Tibial nerve (tissue), 4 donors: Measurements from ENCODE around the gene FCHSD2. TPM values are rescaled to one million over a fixed set of nuclear protein-coding genes. Genes with fewer than 3 reads are reported as not detected.

Experiments used
- DNase-seq, 2 donors: peaks; one replicate each; pipeline ENCODE4 v3.0.0-alpha.2; 2019; ENCODE audit warnings: low spot score in 2 of 2
- H3K27ac ChIP-seq, 4 donors: fragments of 200-600 bp; sonication (generic) in 3 of 4; one replicate each; pipeline ENCODE4 v1.5.1; 2017 to 2019; ENCODE audit warnings: mild to moderate bottlenecking in 1 of 4
- H3K27me3 ChIP-seq, 2 donors: fragments of 200-600 bp; sonication (generic) in 1 of 2; one replicate each; pipeline versions ENCODE4 v1.5.1 to v1.6.0; 2017 to 2019
- H3K36me3 ChIP-seq, 3 donors: fragments of 200-600 bp; sonication (generic); one replicate each; pipeline ENCODE4 v1.5.1; 2018 to 2019
- H3K4me1 ChIP-seq, 4 donors: fragments of 200-600 bp; sonication (generic) in 3 of 4; one replicate each; pipeline ENCODE4 v1.5.1; 2017 to 2019
- H3K4me3 ChIP-seq, 4 donors: fragments of 200-600 bp; sonication (generic) in 3 of 4; one replicate each; pipeline ENCODE4 v1.5.1; 2017 to 2019; ENCODE audit warnings: mild to moderate bottlenecking in 1 of 4, moderate library complexity in 1 of 4
- H3K9me3 ChIP-seq, 4 donors: fragments of 200-600 bp; sonication (generic) in 3 of 4; one replicate each; pipeline ENCODE4 v1.5.1; 2017 to 2019
- CTCF ChIP-seq, 5 experiments: fragments of 200-600 bp in 3 of 5; fragments of 450-650 bp in 2 of 5; sonication (generic) in 3 of 5; IDR thresholded peaks; one replicate each; pipeline ENCODE4 v1.5.1; 2016 to 2019; ENCODE audit warnings: antibody characterized with exemption in 5 of 5, mild to moderate bottlenecking in 3 of 5, moderate library complexity in 2 of 5
- EP300 ChIP-seq, 2 donors: sonication (generic); formaldehyde crosslinking; IDR thresholded peaks; one replicate each; pipeline ENCODE4 v1.6.1; 2017; ENCODE audit warnings: antibody characterized with exemption in 2 of 2, mild to moderate bottlenecking in 1 of 2
- POLR2A ChIP-seq, 2 donors: fragments of 450-650 bp; IDR thresholded peaks; one replicate each; pipeline ENCODE4 v1.6.1; 2017; ENCODE audit warnings: antibody characterized with exemption in 2 of 2, mild to moderate bottlenecking in 2 of 2, moderate library complexity in 2 of 2
- WGBS, 2 donors: methylation state at CpG; one replicate each; pipeline ENCODE4 v1.1.5; 2018; 5-methylcytosine and 5-hydroxymethylcytosine counted together
- total RNA-seq, 4 donors: library from RNA; depleted of rRNA; stranded (reverse); fragments of >200 nt; gene quantifications; one replicate each; pipeline ENCODE4 v1.1.0, GENCODE V29; 2016

Gene FCHSD2
- total RNA-seq, 4 donors from 2014 or later = 19.5 to 29.1 (median 22.8) TPM

DNA sequence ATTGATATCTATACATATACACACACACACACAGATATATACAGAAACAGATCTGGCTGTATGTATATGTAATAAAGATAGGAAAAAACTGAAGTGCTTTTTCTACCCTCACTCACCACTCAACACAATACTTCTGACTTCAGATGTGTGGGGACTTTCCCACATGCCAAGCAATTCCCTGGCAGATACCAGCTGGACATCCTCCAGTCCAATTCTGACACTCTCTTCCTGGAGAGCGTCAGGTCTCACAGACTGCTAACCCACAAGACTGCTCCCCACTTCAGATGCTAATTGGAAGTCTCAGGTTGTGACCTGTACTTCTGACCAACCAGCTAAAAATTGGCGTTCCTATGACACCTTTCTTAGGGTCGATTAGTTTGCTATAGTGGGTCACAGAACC is 187.3 kb downstream of the FCHSD2 start:
- WGBS, 2 donors = 90 to 91% methylated on average over 3 of the region's 3 CpGs
- no peaks in the 10 kb centered on the region for H3K36me3 ChIP-seq
- no peak overlapping the region for H3K27ac ChIP-seq
- no peaks in the 10 kb centered on the region for H3K9me3 ChIP-seq
- no peaks in the 10 kb centered on the region for H3K27me3 ChIP-seq
- no peak for DNase-seq
- H3K4me3 ChIP-seq = no peak overlapping the region
- TF ChIP-seq POLR2A (IDR thresholded peaks at IDR 0.05) (no peak), CTCF (IDR thresholded peaks at IDR 0.05) (no peak), EP300 (IDR thresholded peaks at IDR 0.05) (no peak)
- H3K4me1 ChIP-seq = no peaks in the 10 kb centered on the region

- DNase-seq = no peak
- Histone ChIP-seq H3K4me3 (no peak overlapping the region), H3K4me1 (no peaks in the 10 kb centered on the region), H3K36me3 (no peaks in the 10 kb centered on the region), H3K27me3 (no peaks in the 10 kb centered on the region), H3K9me3 (no peaks in the 10 kb centered on the region), H3K27ac (no peak overlapping the region)
- WGBS, 2 donors = 94 to 95% methylated on average over 2 of the region's 2 CpGs
- TF ChIP-seq POLR2A (IDR thresholded peaks at IDR 0.05) (no peak), CTCF (IDR thresholded peaks at IDR 0.05) (no peak), EP300 (IDR thresholded peaks at IDR 0.05) (no peak)
Measured at GRCh38 chr11:72953637-72954036, 188.5 kb downstream of the FCHSD2 start.

GRCh38 chr11:72951888-72952287 is 190.2 kb downstream of the FCHSD2 start:
- Histone ChIP-seq H3K36me3 (no peaks in the 10 kb centered on the region), H3K9me3 (no peaks in the 10 kb centered on the region), H3K4me1 (no peaks in the 10 kb centered on the region), H3K4me3 (no peak overlapping the region), H3K27ac (no peak overlapping the region), H3K27me3 (no peaks in the 10 kb centered on the region)
- no peak for DNase-seq
- TF ChIP-seq CTCF (IDR thresholded peaks at IDR 0.05) (no peak), EP300 (IDR thresholded peaks at IDR 0.05) (no peak), POLR2A (IDR thresholded peaks at IDR 0.05) (no peak)

DNA sequence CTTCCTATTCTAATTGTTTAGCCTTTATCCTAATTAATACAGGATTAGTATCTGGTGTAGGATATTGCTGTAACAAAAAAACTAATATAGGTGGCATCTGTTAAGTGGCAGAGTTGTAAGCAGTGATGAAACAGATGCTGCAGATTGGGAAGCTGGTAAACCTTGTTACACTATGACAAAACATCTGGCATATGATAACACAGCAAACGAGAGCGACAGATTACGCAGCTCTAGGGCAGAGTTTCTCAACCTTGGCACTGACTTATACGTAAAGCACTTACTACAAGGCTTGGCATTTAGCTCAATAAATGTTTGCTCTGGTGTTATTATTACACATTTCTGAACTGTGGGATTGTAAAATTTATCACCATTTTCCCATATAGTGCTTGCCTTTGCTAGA is 190.9 kb downstream of the FCHSD2 start:
- H3K4me3 ChIP-seq = no peak overlapping the region
- H3K9me3 ChIP-seq = no peaks in the 10 kb centered on the region
- H3K27ac ChIP-seq = no peak overlapping the region
- H3K27me3 ChIP-seq = no peaks in the 10 kb centered on the region
- H3K4me1 ChIP-seq = no peaks in the 10 kb centered on the region
- TF ChIP-seq CTCF (IDR thresholded peaks at IDR 0.05) = no peak
- TF ChIP-seq POLR2A (IDR thresholded peaks at IDR 0.05) = no peak
- no peak for TF ChIP-seq EP300 (IDR thresholded peaks at IDR 0.05)
- 84% methylated on average over 4 of the region's 4 CpGs for WGBS, 2 donors
- no peak for DNase-seq
- H3K36me3 ChIP-seq = no peaks in the 10 kb centered on the region

DNA sequence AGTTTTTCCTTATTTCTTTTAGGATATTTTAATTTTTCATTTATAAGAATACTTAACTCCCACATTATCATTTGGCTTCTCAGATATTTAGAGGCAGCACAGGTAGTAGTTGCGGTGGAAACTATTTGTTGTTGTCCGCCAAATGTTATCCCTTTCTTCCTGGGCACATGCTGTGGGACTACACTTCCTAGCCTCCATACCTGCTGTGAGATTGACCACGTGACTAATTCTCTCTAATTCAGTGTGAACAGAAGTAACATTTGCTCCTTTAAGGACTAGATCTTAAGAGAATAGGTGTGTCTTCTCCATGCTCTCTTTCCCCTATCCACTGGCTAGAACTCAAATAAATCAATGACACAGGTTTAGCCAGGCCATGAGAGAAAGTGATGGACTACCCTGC is 191.4 kb downstream of the FCHSD2 start:
- TF ChIP-seq CTCF (IDR thresholded peaks at IDR 0.05) = no peak
- no peak for TF ChIP-seq POLR2A (IDR thresholded peaks at IDR 0.05)
- no peak for TF ChIP-seq EP300 (IDR thresholded peaks at IDR 0.05)
- H3K4me1 ChIP-seq = no peaks in the 10 kb centered on the region
- 87 to 89% methylated on average over 3 of the region's 3 CpGs for whole genome bisulfite sequencing, 2 donors
- H3K4me3 ChIP-seq = no peak overlapping the region
- no peaks in the 10 kb centered on the region for H3K36me3 ChIP-seq
- no peak for DNase-seq
- H3K27ac ChIP-seq = no peak overlapping the region
- H3K27me3 ChIP-seq = no peaks in the 10 kb centered on the region
- no peaks in the 10 kb centered on the region for H3K9me3 ChIP-seq
